ENCODE measurements around the gene CLEC2L. TPM values are rescaled to one million over a fixed set of nuclear protein-coding genes. Genes with fewer than 3 reads are reported as not detected.
A peak's percentile ranks its signal among the peaks of the same experiment; 100 is the strongest.

Gene CLEC2L
- total and polyA plus RNA-seq, 2 experiments from 2014 or later = not detected

DNA sequence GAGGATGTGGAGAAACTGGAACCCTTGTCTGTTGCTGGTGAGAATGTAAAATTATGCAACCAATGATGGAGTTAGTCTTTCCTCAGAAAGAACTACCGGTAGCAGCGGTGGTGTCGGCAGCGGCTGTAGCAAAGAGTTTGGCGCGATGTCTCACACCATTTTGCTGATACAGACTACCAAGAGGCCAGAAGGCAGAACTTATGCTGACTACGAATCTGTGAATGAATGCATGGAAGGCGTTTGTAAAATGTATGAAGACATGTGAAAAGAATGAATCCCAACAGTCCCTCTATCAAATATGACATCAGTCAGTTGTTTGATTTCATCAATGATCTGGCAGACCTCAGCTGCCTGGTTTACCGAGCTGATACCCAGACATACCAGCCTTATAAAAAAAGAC, 10.6 kb downstream of the CLEC2L start:
- H3K36me3 ChIP-seq (ENCODE audit: insufficient read depth) = no peaks in the 10 kb centered on the region
- no peaks in the 10 kb centered on the region for H3K4me1 ChIP-seq (ENCODE audit: insufficient read depth)
- H3K9me3 Mint-ChIP-seq = no peaks in the 10 kb centered on the region
- no peaks in the 10 kb centered on the region for H3K36me3 Mint-ChIP-seq (ENCODE audit: low read depth)
- no peak overlapping the region for H3K4me3 Mint-ChIP-seq
- no peaks in the 10 kb centered on the region for H3K27me3 Mint-ChIP-seq (ENCODE audit: insufficient read depth, low read depth, poor library complexity)
- no peak overlapping the region for H3K27ac ChIP-seq (ENCODE audit: low read depth)
- H3K79me2 ChIP-seq (replicated peaks; ENCODE audit: insufficient read depth) = no peaks in the 10 kb centered on the region
- H3K27me3 ChIP-seq (ENCODE audit: insufficient read depth) = no peaks in the 10 kb centered on the region
- 0 out of 2 replicates have a peak, but pooled peaks cover 3% of the 10 kb centered on the region for H3K9me2 ChIP-seq (ENCODE audit: insufficient read depth)
- no peaks in the 10 kb centered on the region for H4K20me1 ChIP-seq (replicated peaks; ENCODE audit: insufficient read depth)
- no peaks in the 10 kb centered on the region for H3F3A ChIP-seq (replicated peaks; ENCODE audit: low read depth)
- H3K27ac Mint-ChIP-seq = no peak overlapping the region
- H3K4me1 Mint-ChIP-seq = peaks cover 9% of the 10 kb centered on the region; the same call in 2 of the 3 replicates
- H2AFZ ChIP-seq = peak overlapping the region; percentile 52; the same call in 1 of the 2 replicates
- no peak overlapping the region for H3K4me3 ChIP-seq
- H3K4me2 ChIP-seq = no peak overlapping the region
- DNase-seq (ENCODE audit: low spot score) (no peak), ATAC-seq (no peak)
- TF ChIP-seq REST (IDR thresholded peaks at IDR 0.05; ENCODE audit: unreplicated experiment) (no peak), NANOG (IDR thresholded peaks at IDR 0.05; ENCODE audit: borderline replicate concordance) (no peak), JUNB (IDR thresholded peaks at IDR 0.05; ENCODE audit: unreplicated experiment) (no peak), ZNF462 (CRISPR knock-in tag; IDR thresholded peaks at IDR 0.05) (no peak), ZNF331 (CRISPR knock-in tag; IDR thresholded peaks at IDR 0.05; ENCODE audit: low read depth) (no peak), ETS1 (IDR thresholded peaks at IDR 0.05) (no peak), EZH2 (IDR thresholded peaks at IDR 0.05; ENCODE audit: low read depth, unreplicated experiment) (no peak), CREB1 (CRISPR knock-in tag; IDR thresholded peaks at IDR 0.05; ENCODE audit: low read depth) (no peak), POLR2AphosphoS5 (IDR thresholded peaks at IDR 0.05; ENCODE audit: low read depth) (no peak), ZNF114 (CRISPR knock-in tag; IDR thresholded peaks at IDR 0.05) (no peak), EZH2phosphoT487 (IDR thresholded peaks at IDR 0.05; ENCODE audit: unreplicated experiment) (no peak), CTCF (conservative IDR thresholded peaks at IDR 0.05; ENCODE audit: low read depth in 2 of 2) (no peak), STAT1 (IDR thresholded peaks at IDR 0.05; ENCODE audit: unreplicated experiment) (no peak)

All from GM23338 (cell line).